Pancreas (tissue), 10 donors: ENCODE measurements around the gene PLA2G4E. TPM values are rescaled to one million over a fixed set of nuclear protein-coding genes. Genes with fewer than 3 reads are reported as not detected.
A peak's percentile ranks its signal among the peaks of the same experiment; 100 is the strongest.

Source experiments
- ATAC-seq, 4 donors: fragments of 200-7000 bp; cut with Tn5 transposase; one replicate each; pipeline versions ENCODE4 v1.8.0 to v1.9.1; 2020; ENCODE audit warnings: mild to moderate bottlenecking in 4 of 4, moderate library complexity in 4 of 4
- DNase-seq, 6 donors: peaks; one replicate each; pipeline ENCODE4 v3.0.0-alpha.2; 2020
- FAIRE-seq: peaks from 2 replicates; lab custom pipeline; 2012; peaks lifted over from hg19 to GRCh38; lab: Jason Lieb, UNC
- H3K27ac ChIP-seq, 4 donors: fragments of 200-600 bp; sonication (generic); 1 replicate in 3 of 4; 2 replicates in 1 of 4; pipeline versions ENCODE4 v1.5.0 to v1.8.0; 2020
- H3K27me3 ChIP-seq, 4 donors: fragments of 200-600 bp; one replicate each; pipeline ENCODE4 v1.8.0; 2021
- H3K36me3 ChIP-seq, 3 donors: fragments of 200-600 bp; sonication (generic) in 1 of 3; one replicate each; pipeline versions ENCODE4 v1.5.0 to v1.8.0; 2020 to 2021
- H3K4me1 ChIP-seq, 3 donors: fragments of 200-600 bp; one replicate each; pipeline ENCODE4 v1.8.0; 2021
- H3K4me3 ChIP-seq, 4 donors: fragments of 200-600 bp; sonication (generic) in 2 of 4; one replicate each; pipeline versions ENCODE4 v1.5.0 to v1.8.0; 2020 to 2021
- H3K9me3 ChIP-seq, 4 donors: fragments of 200-600 bp; one replicate each; pipeline ENCODE4 v1.8.0; 2021
- CTCF ChIP-seq, 4 donors: fragments of 200-600 bp; sonication (generic) in 3 of 4; IDR thresholded peaks; one replicate each; pipeline versions ENCODE4 v1.5.0 to v1.8.0; 2021; ENCODE audit warnings: antibody characterized with exemption in 4 of 4
- WGBS, 2 donors: extraction: QIAGEN DNeasy Blood & Tissue Kit; methylation state at CpG; one replicate each; pipeline ENCODE4 v1.1.7; 2013; 5-methylcytosine and 5-hydroxymethylcytosine counted together
- intact Hi-C, 3 donors: fragments of 100-400 bp; cut with DNase I; formaldehyde crosslinking; loops; one replicate each; pipeline versions ENCODE4 v1.11.1 to v1.14.2; 2022
- polyA plus RNA-seq, 2 donors: library from polyadenylated mRNA; stranded (reverse); fragments of 200-250 nt; gene quantifications; one replicate each; pipeline ENCODE4 v1.2.3, GENCODE V29; 2013
- total RNA-seq, 6 donors: library from RNA; stranded (reverse); fragmentation: NEBNext Ultra II Directional in 4 of 6; extraction: Animal tissue kit (Norgen Biotek cat#: 25700) in 4 of 6; gene quantifications; one replicate each; pipeline versions ENCODE4 v1.2.1 to v1.2.4, GENCODE V29; 2021 to 2023
- donor health status: healthy with polysubstance abuse.
- donor health status: DM: no; HTN: no; CAD: no; lungs with moderate emphysema.
- donor health status: DM: no; HTN: no; CAD: no.
- donor health status: control.
- donor health status: control.
- donor health status: Bipolar disorder and iron deficiency.
- donor health status: DM: yes; HTN: yes; CAD: no.
- donor health status: DM: no; HTN: no; CAD: no.
- donor health status: DM: no; HTN: no; CAD: no.
- donor health status: DM: yes; HTN: yes; CAD: no.

Gene PLA2G4E
- total and polyA plus RNA-seq, 8 donors = 0.05 to 0.06 TPM; not detected in 6

- H3K9me3 ChIP-seq = no peaks in the 10 kb centered on the region
- H3K36me3 ChIP-seq = no peaks in the 10 kb centered on the region
- H3K4me3 ChIP-seq = no peak overlapping the region
- no peak for FAIRE-seq
- intact Hi-C loops = no loop called here
- no peak overlapping the region for H3K27ac ChIP-seq
- no peak for ATAC-seq
- 87 to 91% methylated on average over 1 of the region's 1 CpG for WGBS, 2 donors
- peaks cover 0 to 9% (median 0%) of the 10 kb centered on the region in 3 donors for H3K4me1 ChIP-seq
- no peaks in the 10 kb centered on the region for H3K27me3 ChIP-seq
- DNase-seq = no peak
- no peak for TF ChIP-seq CTCF (IDR thresholded peaks at IDR 0.05)
These were observed 13.5 kb downstream of the PLA2G4E start for GRCh38 chr15:42007386-42007785.

GRCh38 chr15:42002333-42002732 is 18.5 kb downstream of the PLA2G4E start:
- FAIRE-seq (no peak), DNase-seq (no peak), ATAC-seq (no peak)
- 81 to 84% methylated on average over 6 of the region's 6 CpGs for WGBS, 2 donors
- intact Hi-C loops = no loop called here
- Histone ChIP-seq H3K9me3 (no peaks in the 10 kb centered on the region), H3K4me1 (no peaks in the 10 kb centered on the region), H3K36me3 (no peaks in the 10 kb centered on the region), H3K27me3 (no peaks in the 10 kb centered on the region), H3K4me3 (no peak overlapping the region), H3K27ac (no peak overlapping the region)
- no peak for TF ChIP-seq CTCF (IDR thresholded peaks at IDR 0.05)

- Histone ChIP-seq H3K27ac (no peak overlapping the region), H3K4me1 (no peaks in the 10 kb centered on the region), H3K36me3 (no peaks in the 10 kb centered on the region), H3K27me3 (no peaks in the 10 kb centered on the region), H3K9me3 (no peaks in the 10 kb centered on the region), H3K4me3 (no peak overlapping the region)
- DNase-seq (no peak), ATAC-seq (no peak), FAIRE-seq (no peak)
- TF ChIP-seq CTCF (IDR thresholded peaks at IDR 0.05) = no peak
- intact Hi-C loops = no loop called here
- WGBS, 2 donors = 75 to 82% methylated on average over 4 of the region's 4 CpGs
These were observed 19.6 kb downstream of the PLA2G4E start for GRCh38 chr15:42001236-42001635.

GRCh38 chr15:41999290-42000285 is 21.3 kb downstream of the PLA2G4E start:
- DNase-seq (peak in 1 of 6 donors; percentile 6), ATAC-seq (no peak), FAIRE-seq (no peak)
- intact Hi-C loops = loop anchor here in 1 of 3 donors (10.0 kb wide), 1 partner anchor 135 kb away; no protein-coding TSS in a partner anchor
- H3K4me1 ChIP-seq = no peaks in the 10 kb centered on the region
- TF ChIP-seq CTCF (IDR thresholded peaks at IDR 0.05) = no peak
- no peaks in the 10 kb centered on the region for H3K27me3 ChIP-seq
- H3K4me3 ChIP-seq = no peak overlapping the region
- no peak overlapping the region for H3K27ac ChIP-seq
- no peaks in the 10 kb centered on the region for H3K36me3 ChIP-seq
- WGBS, 2 donors = 82 to 86% methylated on average over 15 of the region's 15 CpGs
- no peaks in the 10 kb centered on the region for H3K9me3 ChIP-seq

GRCh38 chr15:41997845-41998244 is 23.0 kb downstream of the PLA2G4E start:
- Histone ChIP-seq H3K27me3 (no peaks in the 10 kb centered on the region), H3K4me3 (no peak overlapping the region), H3K9me3 (no peaks in the 10 kb centered on the region), H3K27ac (no peak overlapping the region), H3K36me3 (no peaks in the 10 kb centered on the region), H3K4me1 (no peaks in the 10 kb centered on the region)
- no peak for TF ChIP-seq CTCF (IDR thresholded peaks at IDR 0.05)
- intact Hi-C loops = loop anchor here in 1 of 3 donors (10.0 kb wide), 1 partner anchor 137 kb away; no protein-coding TSS in a partner anchor
- ATAC-seq = no peak
- no peak for FAIRE-seq
- 65% methylated on average over 3 of the region's 3 CpGs for WGBS, 2 donors
- peak in 1 of 6 donors; percentile 14 for DNase-seq
